ENCODE measurements around the gene ADGRF3. TPM values are rescaled to one million over a fixed set of nuclear protein-coding genes. Genes with fewer than 3 reads are reported as not detected.
"Not testable (repeated sequence)": the region's sequence is repeated elsewhere in the genome, so short reads cannot be mapped to it uniquely, and the experiment has no call there.

The ADGRF3 gene
- total RNA-seq, 2 experiments from 2014 or later, result 2.3 to 2.5 TPM

DNA sequence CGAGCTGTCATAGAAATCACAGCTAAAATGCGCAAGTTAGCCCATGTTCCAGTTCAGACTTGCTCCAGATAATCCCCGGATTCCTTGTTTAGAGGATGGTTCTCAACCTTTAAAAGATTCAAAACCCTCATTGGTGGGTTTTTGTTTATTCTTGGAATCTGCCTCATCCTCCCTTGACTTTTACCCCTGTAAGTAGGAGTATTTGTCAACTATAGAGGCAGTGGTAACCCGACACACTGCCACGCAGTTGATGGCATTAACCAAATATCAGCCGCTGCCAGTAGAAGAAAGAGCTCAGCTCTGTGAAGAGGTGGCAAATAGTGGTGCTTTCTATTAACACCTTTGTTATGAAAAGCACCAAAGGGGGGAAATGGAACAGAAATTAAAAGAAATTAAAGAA is 41.0 kb downstream of the ADGRF3 start:
- no peaks in the 10 kb centered on the region for H3K36me3 Mint-ChIP-seq (ENCODE audit: low read depth)
- CTCF ChIA-PET, result no interaction called here
- H3K4me1 Mint-ChIP-seq, result no peaks in the 10 kb centered on the region
- POLR2A ChIA-PET, result interaction anchor here (0.8 kb wide), 1 partner anchor 62 kb away, joined by 3 read pairs; no protein-coding TSS in a partner anchor
- H3K27ac Mint-ChIP-seq, result no peak overlapping the region
- H3K4me3 Mint-ChIP-seq, result no peak overlapping the region
- no peak for DNase-seq
- H3K9me3 Mint-ChIP-seq, result no peaks in the 10 kb centered on the region
- H3K27me3 Mint-ChIP-seq, result peaks cover 6% of the 10 kb centered on the region

DNA sequence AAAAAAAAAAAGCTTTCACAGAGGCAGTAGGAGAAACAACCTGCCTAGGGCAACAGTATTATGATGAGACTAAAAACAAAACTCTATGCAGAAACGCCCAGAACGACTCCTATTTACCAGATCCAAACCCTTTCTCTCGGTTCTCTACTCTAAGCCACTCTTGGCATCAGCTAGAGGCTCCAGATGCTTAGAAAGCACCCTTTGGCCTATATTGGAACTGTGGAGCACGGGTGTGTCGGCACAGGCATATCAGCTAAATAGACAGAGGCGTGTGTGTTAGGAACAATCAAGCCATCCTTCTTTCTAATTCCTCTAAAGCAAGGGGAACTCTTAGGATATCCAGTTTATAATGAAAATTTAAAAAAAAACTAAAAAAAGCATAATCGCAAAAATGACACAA is 41.5 kb downstream of the ADGRF3 start:
- H3K4me1 Mint-ChIP-seq, result not testable (repeated sequence)

DNA sequence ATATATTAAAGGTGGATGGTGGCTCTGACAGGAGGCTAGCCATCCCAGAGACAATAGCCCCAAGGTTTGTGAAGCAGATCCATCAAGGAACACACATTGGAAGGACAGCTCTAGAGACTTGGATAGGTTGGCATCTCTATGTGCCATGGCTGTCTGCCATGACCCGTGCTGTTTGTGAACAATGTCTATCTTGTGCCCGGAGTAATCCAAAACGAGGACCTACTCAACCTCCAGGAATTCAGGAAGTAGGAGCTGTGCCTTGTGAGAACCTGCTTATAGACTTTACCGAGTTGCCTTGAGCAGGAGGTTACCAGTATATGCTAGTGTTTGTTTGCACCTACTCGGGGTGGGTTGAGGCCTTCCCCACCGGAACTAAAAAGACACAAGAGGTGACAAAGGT is 43.7 kb downstream of the ADGRF3 start:
- Mint-ChIP-seq H3K27me3 (peaks cover 6% of the 10 kb centered on the region), H3K4me1 (no peaks in the 10 kb centered on the region), H3K36me3 (ENCODE audit: low read depth) (no peaks in the 10 kb centered on the region), H3K9me3 (no peaks in the 10 kb centered on the region), H3K27ac (no peak overlapping the region), H3K4me3 (no peak overlapping the region)
- ChIA-PET CTCF (no interaction called here), POLR2A (no interaction called here)
- no peak for DNase-seq

More for the DNA sequence above, 41.5 kb downstream of the ADGRF3 start:
- H3K36me3 Mint-ChIP-seq (ENCODE audit: low read depth); H3K27ac Mint-ChIP-seq; CTCF ChIA-PET; H3K9me3 Mint-ChIP-seq; H3K27me3 Mint-ChIP-seq; DNase-seq; H3K4me3 Mint-ChIP-seq: not testable (repeated sequence)
- POLR2A ChIA-PET, result interaction anchor here (0.8 kb wide), 1 partner anchor 61 kb away, joined by 3 read pairs; no protein-coding TSS in a partner anchor

DNA sequence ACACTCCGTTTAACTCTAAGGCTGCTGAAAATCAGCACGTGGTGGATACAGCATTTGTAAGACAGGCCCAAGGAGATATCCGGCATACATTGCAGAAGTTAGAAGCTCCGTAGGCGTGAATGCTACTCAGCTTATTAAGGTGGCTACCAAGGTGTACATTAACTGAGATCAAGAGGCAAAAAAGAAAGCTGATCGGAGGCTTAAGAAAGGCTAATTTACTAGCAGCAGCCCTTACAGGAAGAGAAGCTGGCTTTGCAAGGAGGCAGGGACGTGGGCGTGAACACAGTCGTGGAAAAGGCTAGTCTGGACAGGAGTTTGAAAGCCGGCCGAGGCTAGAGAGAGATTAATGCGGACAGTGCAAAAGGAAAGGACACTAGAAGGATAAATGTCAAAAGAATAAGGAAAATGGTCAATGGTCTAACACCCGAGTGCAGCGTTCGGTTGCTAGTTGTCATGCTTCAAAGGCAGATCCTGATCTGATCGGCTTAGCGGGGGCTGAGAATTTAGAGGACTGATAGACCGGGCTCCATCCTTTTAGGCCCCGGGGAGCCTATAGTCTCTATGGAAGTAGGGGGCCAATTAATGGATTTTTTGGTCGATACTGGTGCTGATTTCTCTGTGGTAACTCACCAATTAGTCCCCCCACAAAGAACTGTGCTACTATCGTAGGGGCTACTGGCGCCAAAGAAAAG is 46.2 kb downstream of the ADGRF3 start:
- Mint-ChIP-seq H3K4me1 (no peaks in the 10 kb centered on the region), H3K27ac (no peak overlapping the region), H3K9me3 (no peaks in the 10 kb centered on the region), H3K36me3 (ENCODE audit: low read depth) (no peaks in the 10 kb centered on the region), H3K4me3 (no peak overlapping the region), H3K27me3 (peaks cover 20% of the 10 kb centered on the region)
- no peak for DNase-seq
- POLR2A ChIA-PET, result interaction anchor here (1.3 to 1.6 kb wide), 2 partner anchors 31 to 46 kb away, joined by 4 to 6 read pairs; partner anchors contain the start of genes ADGRF3 and SELENOI
- CTCF ChIA-PET, result no interaction called here

DNA sequence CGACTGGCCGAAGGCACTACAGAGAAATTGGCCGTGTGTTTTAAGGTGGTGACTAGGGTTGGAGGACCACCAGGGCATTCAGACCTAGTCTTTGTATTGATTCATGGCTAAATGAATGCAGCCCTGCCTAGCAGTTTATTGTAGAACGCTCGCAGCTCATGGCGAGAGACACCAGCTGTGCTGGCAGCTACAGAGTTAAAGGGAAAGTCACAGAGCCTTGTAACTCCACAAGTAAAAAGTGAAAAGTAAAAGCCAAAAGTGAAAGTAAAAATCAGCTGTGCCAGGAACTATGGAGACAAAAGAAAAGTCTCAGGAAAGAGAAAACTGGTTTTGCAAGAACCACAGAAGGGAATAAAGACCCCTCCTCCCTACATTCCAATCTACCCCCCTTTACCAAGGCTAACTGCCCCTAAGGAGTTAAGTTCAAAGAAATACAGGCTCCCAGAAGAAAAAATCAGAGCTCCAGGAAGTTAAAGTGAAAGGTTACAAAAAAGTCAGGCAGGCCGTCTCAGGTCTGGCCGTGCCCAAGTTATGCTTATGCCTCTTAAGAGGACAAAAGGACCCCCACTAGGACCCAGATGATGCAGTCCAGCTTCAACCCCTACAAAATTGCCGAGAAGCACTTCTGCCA is 47.0 kb downstream of the ADGRF3 start:
- no peak for DNase-seq
- Mint-ChIP-seq H3K27ac (no peak overlapping the region), H3K36me3 (ENCODE audit: low read depth) (no peaks in the 10 kb centered on the region), H3K27me3 (peaks cover 25% of the 10 kb centered on the region), H3K4me3 (no peak overlapping the region), H3K9me3 (no peaks in the 10 kb centered on the region), H3K4me1 (no peaks in the 10 kb centered on the region)
- CTCF ChIA-PET, result no interaction called here
- POLR2A ChIA-PET, result interaction anchor here (1.0 to 1.6 kb wide), 3 partner anchors 32 to 56 kb away, joined by 3 to 6 read pairs (median 4); partner anchors contain the start of genes ADGRF3 and SELENOI

DNA sequence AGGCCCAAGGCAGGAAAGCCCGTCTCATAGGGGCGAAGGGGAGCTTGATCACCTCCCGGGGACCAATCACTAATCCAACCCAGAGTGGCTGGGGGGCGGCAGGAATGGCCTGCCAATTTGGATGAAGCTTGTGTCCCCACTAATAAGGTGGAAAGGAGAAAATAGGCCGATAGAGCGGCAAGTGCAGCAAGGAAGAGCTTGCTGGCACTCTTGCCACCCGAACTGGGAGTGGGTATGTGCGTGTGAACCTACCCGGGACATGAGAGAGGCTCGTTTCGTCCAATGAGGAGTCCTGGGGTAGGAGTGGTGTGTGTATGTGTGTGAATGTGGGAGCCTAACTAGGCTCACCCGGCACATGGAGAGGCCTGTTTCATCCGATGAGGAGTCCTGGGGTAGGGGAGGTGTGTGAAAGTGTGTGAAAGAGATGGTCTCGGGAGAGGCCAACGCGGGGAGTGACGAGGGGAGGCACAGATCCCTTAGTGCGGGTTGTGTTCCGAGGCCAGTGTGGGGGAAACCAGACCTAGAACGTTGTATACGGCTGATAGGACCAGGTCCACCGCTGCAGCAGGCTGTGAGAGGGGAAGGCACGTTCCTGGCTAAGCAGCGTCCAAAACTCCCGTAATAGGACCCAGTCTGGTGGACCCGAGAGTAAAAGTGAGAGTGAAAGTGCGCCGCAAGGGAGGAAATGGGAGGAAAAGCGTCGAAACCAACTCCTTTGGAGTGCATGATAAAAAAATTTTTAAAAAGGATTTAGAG is 47.8 kb downstream of the ADGRF3 start:
- no peaks in the 10 kb centered on the region for H3K9me3 Mint-ChIP-seq
- CTCF ChIA-PET, result no interaction called here

DNA sequence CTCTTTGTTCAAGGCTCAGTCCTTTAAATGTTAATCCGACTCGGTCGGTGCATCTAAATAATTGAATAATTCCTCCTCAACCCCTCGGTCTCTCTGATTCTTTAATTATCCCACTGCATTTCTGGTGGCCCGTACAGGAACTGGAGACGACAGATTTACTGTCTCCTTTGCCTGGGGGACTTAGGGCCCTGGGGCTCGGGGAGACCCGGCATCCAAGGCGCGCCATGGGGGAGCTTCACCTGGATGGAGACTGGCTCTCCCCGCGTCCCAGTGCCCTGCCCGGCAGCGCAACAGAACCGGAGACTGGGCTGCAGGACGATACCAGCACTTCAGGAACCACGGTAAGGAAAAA is 48.3 kb downstream of the ADGRF3 start:
- no peak for DNase-seq
- peaks cover 25% of the 10 kb centered on the region for H3K27me3 Mint-ChIP-seq
- POLR2A ChIA-PET, result interaction anchor here (0.9 to 1.9 kb wide), 2 partner anchors 28 to 49 kb away, joined by 4 read pairs; partner anchors contain the start of gene ADGRF3
- no peaks in the 10 kb centered on the region for H3K4me1 Mint-ChIP-seq
- H3K9me3 Mint-ChIP-seq, result no peaks in the 10 kb centered on the region
- no peak overlapping the region for H3K4me3 Mint-ChIP-seq
- CTCF ChIA-PET, result no interaction called here
- no peaks in the 10 kb centered on the region for H3K36me3 Mint-ChIP-seq (ENCODE audit: low read depth)
- H3K27ac Mint-ChIP-seq, result no peak overlapping the region

More for the DNA sequence above, 47.8 kb downstream of the ADGRF3 start:
- Mint-ChIP-seq H3K4me3 (no peak overlapping the region), H3K36me3 (ENCODE audit: low read depth) (no peaks in the 10 kb centered on the region), H3K4me1 (no peaks in the 10 kb centered on the region), H3K27ac (no peak overlapping the region), H3K27me3 (peaks cover 25% of the 10 kb centered on the region)
- POLR2A ChIA-PET, result interaction anchor here (0.9 to 1.9 kb wide), 4 partner anchors 29 to 55 kb away, joined by 3 to 4 read pairs (median 4); partner anchors contain the start of gene ADGRF3
- no peak for DNase-seq

DNA sequence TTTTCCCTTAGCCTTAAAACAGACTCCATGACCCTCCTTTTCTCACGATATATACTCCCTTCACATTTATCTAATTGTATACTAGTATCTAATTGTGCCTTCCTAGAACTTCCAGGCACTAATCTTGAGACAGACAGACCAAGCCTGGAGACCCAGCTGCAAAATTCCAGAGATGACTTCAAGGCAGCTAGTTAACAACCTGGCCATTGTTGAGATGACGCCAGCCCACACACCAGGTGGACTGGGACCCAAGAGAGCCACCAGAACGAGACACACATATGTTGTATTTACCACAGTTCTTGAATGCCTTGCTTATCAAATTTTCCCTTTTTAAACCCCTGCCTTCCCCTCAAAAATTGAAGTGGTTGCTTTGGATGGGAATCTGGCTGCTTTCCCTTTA is 49.5 kb downstream of the ADGRF3 start:
- CTCF ChIA-PET, result no interaction called here
- no peak for DNase-seq
- Mint-ChIP-seq H3K4me1 (no peaks in the 10 kb centered on the region), H3K36me3 (ENCODE audit: low read depth) (no peaks in the 10 kb centered on the region), H3K4me3 (no peak overlapping the region), H3K9me3 (no peaks in the 10 kb centered on the region), H3K27ac (no peak overlapping the region), H3K27me3 (peaks cover 20% of the 10 kb centered on the region)
- POLR2A ChIA-PET, result interaction anchor here (1.9 kb wide), 1 partner anchor 27 kb away, joined by 4 read pairs; no protein-coding TSS in a partner anchor

DNA sequence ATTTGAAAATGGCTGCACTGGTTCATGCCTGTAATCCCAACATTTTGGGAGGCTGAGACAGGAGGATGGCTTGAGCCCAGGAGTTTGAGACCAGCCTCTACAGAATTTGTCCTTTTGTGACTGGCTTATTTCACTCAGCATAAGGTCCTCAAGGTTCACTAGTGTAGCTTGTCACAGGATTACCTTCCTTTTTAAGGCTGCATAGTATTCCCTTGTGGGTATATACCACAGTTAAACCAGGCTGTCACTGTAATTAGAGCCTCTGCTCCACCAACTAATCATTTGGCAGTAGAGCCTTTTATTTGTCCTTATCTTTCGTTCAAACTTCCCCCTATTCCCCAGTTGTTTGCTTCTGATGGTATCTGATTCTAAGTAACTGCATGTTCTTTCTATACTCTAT is 51.1 kb downstream of the ADGRF3 start:
- H3K27me3 Mint-ChIP-seq, result peaks cover 19% of the 10 kb centered on the region
- no peak overlapping the region for H3K4me3 Mint-ChIP-seq
- no peak for DNase-seq
- ChIA-PET POLR2A (no interaction called here), CTCF (no interaction called here)
- no peaks in the 10 kb centered on the region for H3K4me1 Mint-ChIP-seq
- no peaks in the 10 kb centered on the region for H3K9me3 Mint-ChIP-seq
- no peak overlapping the region for H3K27ac Mint-ChIP-seq
- no peaks in the 10 kb centered on the region for H3K36me3 Mint-ChIP-seq (ENCODE audit: low read depth)

DNA sequence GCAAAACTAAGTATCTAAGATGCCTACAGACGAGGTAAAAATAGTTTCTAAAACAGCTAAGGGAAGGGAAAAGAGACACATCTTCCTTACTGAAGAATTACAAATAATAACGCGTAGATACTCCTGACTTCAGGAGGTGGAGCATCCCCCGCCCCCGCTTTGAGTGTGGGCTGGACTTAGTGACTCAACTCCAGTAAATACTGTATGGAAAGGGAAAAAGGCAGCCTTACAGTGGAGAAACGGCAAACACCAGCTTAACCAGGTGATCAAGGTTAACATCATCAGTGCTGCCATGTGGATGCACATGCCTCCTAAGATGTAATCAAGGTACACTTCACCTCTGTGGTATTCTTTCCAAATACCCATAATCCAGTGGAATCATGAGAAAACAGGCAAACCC is 53.9 kb downstream of the ADGRF3 start:
- DNase-seq, result no peak
- H3K4me1 Mint-ChIP-seq, result no peaks in the 10 kb centered on the region
- no peaks in the 10 kb centered on the region for H3K9me3 Mint-ChIP-seq
- ChIA-PET CTCF (no interaction called here), POLR2A (no interaction called here)
- H3K27ac Mint-ChIP-seq, result no peak overlapping the region
- no peak overlapping the region for H3K4me3 Mint-ChIP-seq
- H3K27me3 Mint-ChIP-seq, result peaks cover 19% of the 10 kb centered on the region
- peaks cover 3% of the 10 kb centered on the region for H3K36me3 Mint-ChIP-seq (ENCODE audit: low read depth)

DNA sequence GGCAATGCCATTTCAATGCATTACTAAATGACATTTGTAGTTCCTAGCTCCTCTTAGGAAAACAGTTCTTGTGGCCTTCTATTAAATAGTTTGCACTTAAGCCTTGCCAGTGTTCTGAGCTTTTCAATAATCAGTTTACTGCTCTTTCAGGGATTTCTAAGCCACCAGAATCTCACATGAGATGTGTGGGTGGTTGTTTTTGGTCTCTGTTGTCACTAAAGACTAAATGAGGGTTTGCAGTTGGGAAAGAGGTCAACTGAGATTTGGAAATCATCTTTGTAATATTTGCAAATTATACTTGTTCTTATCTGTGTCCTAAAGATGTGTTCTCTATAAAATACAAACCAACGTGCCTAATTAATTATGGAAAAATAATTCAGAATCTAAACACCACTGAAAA is 56.6 kb downstream of the ADGRF3 start:
- ChIA-PET CTCF (no interaction called here), POLR2A (no interaction called here)
- no peaks in the 10 kb centered on the region for H3K9me3 Mint-ChIP-seq

DNA sequence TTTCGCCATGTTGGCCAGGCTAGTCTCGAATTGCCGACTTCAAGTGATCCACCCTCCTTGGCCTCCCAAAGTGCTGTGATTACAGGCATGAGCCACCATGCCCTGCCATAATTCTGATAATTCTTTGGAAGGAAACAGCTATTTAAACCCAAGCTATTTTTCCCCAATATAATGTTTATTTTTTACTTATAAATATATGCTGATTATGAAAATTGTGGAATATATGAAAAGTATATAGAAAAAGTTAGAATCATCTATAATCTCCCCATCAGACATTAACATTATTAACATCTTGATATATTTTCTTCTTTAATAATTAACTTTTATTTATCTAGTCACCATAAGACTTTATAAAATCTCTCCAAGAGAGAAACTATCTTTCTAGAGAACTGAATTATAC is 60.7 kb downstream of the ADGRF3 start:
- H3K4me3 Mint-ChIP-seq, result no peak overlapping the region
- POLR2A ChIA-PET, result interaction anchor here (0.7 to 1.2 kb wide), 2 partner anchors 39 to 41 kb away, joined by 3 read pairs; no protein-coding TSS in a partner anchor
- CTCF ChIA-PET, result no interaction called here
- H3K36me3 Mint-ChIP-seq (ENCODE audit: low read depth), result peaks cover 43% of the 10 kb centered on the region
- DNase-seq, result no peak
- no peaks in the 10 kb centered on the region for H3K9me3 Mint-ChIP-seq
- no peaks in the 10 kb centered on the region for H3K27me3 Mint-ChIP-seq
- H3K4me1 Mint-ChIP-seq, result no peaks in the 10 kb centered on the region
- H3K27ac Mint-ChIP-seq, result no peak overlapping the region

More for the DNA sequence above, 56.6 kb downstream of the ADGRF3 start:
- no peak overlapping the region for H3K27ac Mint-ChIP-seq
- H3K4me3 Mint-ChIP-seq, result no peak overlapping the region
- H3K36me3 Mint-ChIP-seq (ENCODE audit: low read depth), result peaks cover 16% of the 10 kb centered on the region
- no peaks in the 10 kb centered on the region for H3K4me1 Mint-ChIP-seq
- no peak for DNase-seq
- peaks cover under 1% of the 10 kb centered on the region for H3K27me3 Mint-ChIP-seq

DNA sequence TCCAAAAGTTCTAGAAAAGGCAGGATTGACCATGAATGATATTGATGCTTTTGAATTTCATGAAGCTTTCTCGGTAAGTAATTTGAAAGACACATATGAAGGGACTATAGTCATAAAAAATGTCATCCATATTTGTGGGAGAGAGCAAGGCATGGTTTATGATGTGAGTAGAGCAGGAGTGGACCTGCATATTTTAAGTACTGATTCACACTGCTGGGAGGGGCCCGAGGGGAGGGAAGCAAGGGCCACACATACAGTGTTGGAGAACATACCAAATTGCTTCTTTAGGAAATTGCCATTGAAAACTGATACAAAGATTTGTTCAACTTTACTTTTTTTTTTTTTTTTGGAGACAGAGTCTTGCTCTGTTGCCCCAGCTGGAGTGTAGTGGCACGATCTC is 62.5 kb downstream of the ADGRF3 start:
- H3K4me1 Mint-ChIP-seq, result no peaks in the 10 kb centered on the region
- H3K36me3 Mint-ChIP-seq (ENCODE audit: low read depth), result peaks cover 52% of the 10 kb centered on the region
- H3K27me3 Mint-ChIP-seq, result no peaks in the 10 kb centered on the region
- ChIA-PET POLR2A (no interaction called here), CTCF (no interaction called here)
- no peak for DNase-seq
- no peaks in the 10 kb centered on the region for H3K9me3 Mint-ChIP-seq
- no peak overlapping the region for H3K4me3 Mint-ChIP-seq
- H3K27ac Mint-ChIP-seq, result no peak overlapping the region
